A673 (cell line): Measurements from ENCODE around the gene BTNL8. TPM values are rescaled to one million over a fixed set of nuclear protein-coding genes. Genes with fewer than 3 reads are reported as not detected.

ENCODE experiments used
- BruUV-seq: library from RNA; stranded (reverse); fragments of 400-500 nt; replicated peaks from 2 replicates; lab custom pipeline; 2021; lab: Mats Ljungman, UMichigan
- CTCF ChIA-PET: fragments of 300-600 bp; sonication (Branson Sonifier 250); formaldehyde crosslinking; loops from one replicate; lab custom pipeline; 2022; ENCODE audit warnings: antibody characterized with exemption; lab: Charles Lee
- POLR2A ChIA-PET: fragments of 300-600 bp; sonication (Branson Sonifier 250); formaldehyde crosslinking; loops from one replicate; lab custom pipeline; 2022; ENCODE audit warnings: antibody characterized with exemption; ENCODE audit not compliant: low non-redundant PET; lab: Charles Lee
- DNase-seq: peaks from one replicate; pipeline ENCODE4 v3.0.0-alpha.2; 2015; ENCODE audit warnings: low spot score
- H3K27ac ChIP-seq: fragments of 200-600 bp; sonication (generic); 2 replicates; pipeline ENCODE4 v1.5.1; 2016; ENCODE audit warnings: mixed run types, low read depth, mild to moderate bottlenecking, mixed read lengths, antibody characterized with exemption, low read length; ENCODE audit not compliant: poor library complexity, severe bottlenecking
- H3K27me3 ChIP-seq: fragments of 200-600 bp; sonication (generic); replicated peaks from 2 replicates; pipeline ENCODE4 v1.6.1; 2017; ENCODE audit warnings: mixed run types, low read depth, mild to moderate bottlenecking, mixed read lengths, antibody characterized with exemption, low read length; ENCODE audit not compliant: insufficient read depth, poor library complexity
- H3K36me3 ChIP-seq: fragments of 200-600 bp; sonication (generic); 2 replicates; pipeline ENCODE4 v1.6.1; 2016; ENCODE audit warnings: mixed run types, mild to moderate bottlenecking, mixed read lengths, antibody characterized with exemption, low read length; ENCODE audit not compliant: insufficient read depth, poor library complexity, severe bottlenecking
- H3K4me1 ChIP-seq: fragments of 200-600 bp; sonication (generic); 2 replicates; pipeline ENCODE4 v1.6.1; 2017; ENCODE audit warnings: mixed run types, mild to moderate bottlenecking, mixed read lengths, antibody characterized with exemption, low read length; ENCODE audit not compliant: insufficient read depth, poor library complexity, severe bottlenecking
- H3K4me3 ChIP-seq: fragments of 200-600 bp; sonication (generic); 2 replicates; pipeline ENCODE4 v1.5.1; 2016; ENCODE audit warnings: low read depth, mixed run types, mild to moderate bottlenecking, mixed read lengths, low read length; ENCODE audit not compliant: poor library complexity, severe bottlenecking
- H3K9me3 ChIP-seq: fragments of 200-600 bp; sonication (generic); 2 replicates; pipeline ENCODE4 v1.6.1; 2016; ENCODE audit warnings: mixed run types, low read depth, mild to moderate bottlenecking, mixed read lengths, antibody characterized with exemption, low read length; ENCODE audit not compliant: poor library complexity, severe bottlenecking
- EZH2 ChIP-seq: fragments of 200-600 bp; sonication (generic); IDR thresholded peaks from 2 replicates; pipeline ENCODE4 v1.6.1; 2017; ENCODE audit warnings: borderline replicate concordance, low read depth, mild to moderate bottlenecking, mixed read lengths, antibody characterized with exemption, low read length; ENCODE audit not compliant: poor library complexity, severe bottlenecking
- intact Hi-C: fragments of 100-400 bp; cut with micrococcal nuclease; formaldehyde crosslinking; loops from one replicate; pipeline ENCODE4 v1.10.0; 2022; ENCODE audit not compliant: unreplicated experiment
- total RNA-seq: library from RNA; stranded (reverse); gene quantifications from 2 replicates; pipeline ENCODE4 v1.2.3, GENCODE V29; 2021
- TF ChIP-seq, protein P1 (sequence below): fragments of 300-800, 200-600 bp; sonication (generic); conservative IDR thresholded peaks from 2 replicates; pipeline ENCODE4 v1.5.1; 2017; ENCODE audit warnings: low read depth, mild to moderate bottlenecking, antibody characterized with exemption, low read length, moderate library complexity, mixed read lengths

BTNL8 gene
- total RNA-seq, 1 experiment from 2014 or later: not detected

DNA sequence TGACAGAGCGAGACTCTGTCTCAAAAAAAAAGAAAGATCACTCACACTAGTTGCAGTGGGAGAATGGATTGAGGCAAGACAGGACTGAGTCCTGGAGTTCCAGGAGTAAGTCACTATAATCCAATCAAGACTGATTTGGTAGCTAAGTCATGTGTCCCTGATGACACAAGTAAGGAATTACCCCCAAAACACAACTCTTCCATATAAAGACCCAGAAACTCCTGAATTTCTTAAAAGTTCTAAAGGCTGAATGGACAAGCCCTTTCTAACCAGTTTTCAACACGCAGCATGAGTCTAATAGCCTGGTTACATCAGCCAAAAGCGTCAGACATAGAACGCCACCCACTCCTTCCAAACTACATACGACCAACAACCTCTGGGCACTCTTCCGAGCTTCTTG lies 40.4 kb upstream of the BTNL8 start:
- no peak overlapping the region for H3K27ac ChIP-seq
- no peak for TF ChIP-seq EZH2
- TF ChIP-seq, protein P1, sequence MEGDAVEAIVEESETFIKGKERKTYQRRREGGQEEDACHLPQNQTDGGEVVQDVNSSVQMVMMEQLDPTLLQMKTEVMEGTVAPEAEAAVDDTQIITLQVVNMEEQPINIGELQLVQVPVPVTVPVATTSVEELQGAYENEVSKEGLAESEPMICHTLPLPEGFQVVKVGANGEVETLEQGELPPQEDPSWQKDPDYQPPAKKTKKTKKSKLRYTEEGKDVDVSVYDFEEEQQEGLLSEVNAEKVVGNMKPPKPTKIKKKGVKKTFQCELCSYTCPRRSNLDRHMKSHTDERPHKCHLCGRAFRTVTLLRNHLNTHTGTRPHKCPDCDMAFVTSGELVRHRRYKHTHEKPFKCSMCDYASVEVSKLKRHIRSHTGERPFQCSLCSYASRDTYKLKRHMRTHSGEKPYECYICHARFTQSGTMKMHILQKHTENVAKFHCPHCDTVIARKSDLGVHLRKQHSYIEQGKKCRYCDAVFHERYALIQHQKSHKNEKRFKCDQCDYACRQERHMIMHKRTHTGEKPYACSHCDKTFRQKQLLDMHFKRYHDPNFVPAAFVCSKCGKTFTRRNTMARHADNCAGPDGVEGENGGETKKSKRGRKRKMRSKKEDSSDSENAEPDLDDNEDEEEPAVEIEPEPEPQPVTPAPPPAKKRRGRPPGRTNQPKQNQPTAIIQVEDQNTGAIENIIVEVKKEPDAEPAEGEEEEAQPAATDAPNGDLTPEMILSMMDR: no peak

DNA sequence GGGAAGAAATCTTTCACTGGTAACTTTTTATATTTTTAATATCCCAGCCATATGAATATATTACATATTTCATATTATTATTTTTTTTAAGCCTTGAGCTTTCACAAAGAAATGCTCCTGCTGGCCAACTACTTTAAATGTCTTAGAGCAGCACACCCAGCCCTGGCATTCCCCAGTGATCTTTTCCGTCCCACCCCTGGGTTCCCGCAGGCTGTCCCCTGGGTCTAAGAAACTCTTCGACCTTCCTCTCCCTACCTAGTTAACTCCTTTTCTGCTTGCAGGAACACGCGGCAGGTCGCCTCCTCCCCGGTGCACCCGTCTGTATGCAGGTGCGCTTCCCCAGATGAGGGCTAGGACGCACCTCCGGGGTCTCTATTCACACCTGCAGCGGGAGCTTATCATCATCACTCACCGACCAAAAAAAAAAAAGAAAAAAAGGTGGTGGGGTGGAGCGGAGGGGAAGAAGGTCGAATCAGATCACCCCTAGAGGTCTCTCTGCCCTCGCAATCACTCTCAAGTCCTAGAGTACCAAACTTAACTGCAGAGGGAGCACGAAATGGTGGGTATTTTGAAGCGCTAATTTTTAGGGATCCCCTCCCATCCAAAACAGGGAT lies 38.6 kb upstream of the BTNL8 start:
- intact Hi-C loops: loop anchor here (10.0 kb wide), 1 partner anchor 294 kb away; no protein-coding TSS in a partner anchor
- H3K36me3 ChIP-seq: peaks cover 25% of the 10 kb centered on the region
- peak; percentile 39 for DNase-seq
- no peaks in the 10 kb centered on the region for H3K27me3 ChIP-seq
- ChIA-PET POLR2A (no interaction called here), CTCF (no interaction called here)
- H3K4me3 ChIP-seq: peak overlapping the region; percentile 97
- BruUV-seq: TSS peak; percentile 52
- peak overlapping the region; percentile 86 for H3K27ac ChIP-seq
- H3K4me1 ChIP-seq: peaks cover 5% of the 10 kb centered on the region
- TF ChIP-seq EZH2: no peak
- TF ChIP-seq, protein P1: 0 out of 2 replicates have a peak, but pooled peaks have one; percentile 9
- no peaks in the 10 kb centered on the region for H3K9me3 ChIP-seq

More for the DNA sequence above, 40.4 kb upstream of the BTNL8 start:
- BruUV-seq: no TSS peak
- DNase-seq: no peak
- ChIA-PET CTCF (no interaction called here), POLR2A (no interaction called here)
- Histone ChIP-seq H3K4me1 (peaks cover 5% of the 10 kb centered on the region), H3K9me3 (no peaks in the 10 kb centered on the region), H3K27me3 (no peaks in the 10 kb centered on the region), H3K36me3 (peaks cover 35% of the 10 kb centered on the region), H3K4me3 (no peak overlapping the region)
- intact Hi-C loops: no loop called here

DNA sequence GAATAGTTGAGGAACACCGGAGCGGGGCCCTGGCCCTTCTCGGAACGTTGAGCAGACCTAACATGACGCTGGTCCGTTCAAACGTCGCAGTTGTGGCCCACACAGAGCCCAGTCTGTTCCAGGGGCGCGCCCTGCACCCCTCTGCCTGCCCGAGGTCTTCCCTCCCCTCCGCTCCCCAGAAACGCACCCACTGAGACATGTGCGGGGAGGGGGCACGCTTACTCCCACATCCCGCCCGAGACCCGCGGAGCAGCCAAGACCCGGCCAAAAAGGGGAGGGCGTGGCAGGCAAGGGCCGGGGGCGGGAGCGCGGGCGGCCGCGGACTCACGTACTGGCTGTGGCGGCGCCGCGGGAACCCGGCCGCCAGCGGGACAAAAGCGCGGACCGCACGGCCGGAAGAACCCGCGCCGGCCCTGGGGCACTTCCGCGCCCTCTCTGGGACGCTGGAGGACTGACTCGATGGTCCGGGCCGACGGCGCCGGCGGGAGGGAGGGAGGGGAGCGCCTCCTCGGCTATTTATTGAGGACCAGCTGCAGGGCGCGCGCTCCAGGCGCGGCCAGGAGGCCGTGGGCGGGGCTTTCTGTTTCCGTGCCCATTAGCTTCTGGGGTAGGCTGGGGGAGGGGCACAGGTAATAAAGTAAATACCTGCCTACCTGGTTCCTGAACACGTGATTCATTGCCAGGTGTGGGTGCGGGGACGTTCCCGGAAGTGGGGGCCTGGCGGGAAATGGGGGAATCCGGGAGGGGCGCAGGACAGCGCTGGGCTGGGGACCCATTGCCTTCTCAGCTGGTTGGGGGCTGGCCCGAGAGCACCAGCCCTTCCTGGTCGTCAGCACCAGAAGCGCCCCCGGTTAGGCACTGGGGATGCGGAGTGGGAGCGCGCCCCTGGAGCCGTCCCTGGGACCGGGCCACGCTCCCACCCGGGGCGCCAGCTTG lies 37.8 kb upstream of the BTNL8 start, which contains the start of gene ZFP62:
Gene ZFP62 (minus strand): TSS at position 390 of the 936 bp plus-strand sequence. CDS start 57 bp downstream, at position 333.
- Histone ChIP-seq H3K36me3 (peaks cover 17% of the 10 kb centered on the region), H3K27me3 (no peaks in the 10 kb centered on the region), H3K4me3 (peak within 1 kb of the TSS; percentile 97), H3K27ac (peak within 1 kb of the TSS; percentile 86), H3K9me3 (no peaks in the 10 kb centered on the region), H3K4me1 (peaks cover 5% of the 10 kb centered on the region)
- peak; percentile 92 for DNase-seq
- intact Hi-C loops: loop anchor here (10.0 kb wide), 1 partner anchor 294 kb away; no protein-coding TSS in a partner anchor
- CTCF ChIA-PET: no interaction called here
- TF ChIP-seq, protein P1: no peak
- TF ChIP-seq EZH2: no peak
- BruUV-seq: no TSS peak
- POLR2A ChIA-PET: no interaction called here
